ENCODE results near the gene RAPGEF2. TPM values are rescaled to one million over a fixed set of nuclear protein-coding genes. Genes with fewer than 3 reads are reported as not detected.

RAPGEF2 gene
- total and polyA plus RNA-seq, 2 of the 8 experiments (the other 6 are each of a cell fraction or from before 2014, with no cell fraction given), result 24.4 to 48.6 TPM

GRCh38 chr4:159206427-159206871, 103.6 kb downstream of the RAPGEF2 start (continued):
- TF ChIP-seq, protein P1, sequence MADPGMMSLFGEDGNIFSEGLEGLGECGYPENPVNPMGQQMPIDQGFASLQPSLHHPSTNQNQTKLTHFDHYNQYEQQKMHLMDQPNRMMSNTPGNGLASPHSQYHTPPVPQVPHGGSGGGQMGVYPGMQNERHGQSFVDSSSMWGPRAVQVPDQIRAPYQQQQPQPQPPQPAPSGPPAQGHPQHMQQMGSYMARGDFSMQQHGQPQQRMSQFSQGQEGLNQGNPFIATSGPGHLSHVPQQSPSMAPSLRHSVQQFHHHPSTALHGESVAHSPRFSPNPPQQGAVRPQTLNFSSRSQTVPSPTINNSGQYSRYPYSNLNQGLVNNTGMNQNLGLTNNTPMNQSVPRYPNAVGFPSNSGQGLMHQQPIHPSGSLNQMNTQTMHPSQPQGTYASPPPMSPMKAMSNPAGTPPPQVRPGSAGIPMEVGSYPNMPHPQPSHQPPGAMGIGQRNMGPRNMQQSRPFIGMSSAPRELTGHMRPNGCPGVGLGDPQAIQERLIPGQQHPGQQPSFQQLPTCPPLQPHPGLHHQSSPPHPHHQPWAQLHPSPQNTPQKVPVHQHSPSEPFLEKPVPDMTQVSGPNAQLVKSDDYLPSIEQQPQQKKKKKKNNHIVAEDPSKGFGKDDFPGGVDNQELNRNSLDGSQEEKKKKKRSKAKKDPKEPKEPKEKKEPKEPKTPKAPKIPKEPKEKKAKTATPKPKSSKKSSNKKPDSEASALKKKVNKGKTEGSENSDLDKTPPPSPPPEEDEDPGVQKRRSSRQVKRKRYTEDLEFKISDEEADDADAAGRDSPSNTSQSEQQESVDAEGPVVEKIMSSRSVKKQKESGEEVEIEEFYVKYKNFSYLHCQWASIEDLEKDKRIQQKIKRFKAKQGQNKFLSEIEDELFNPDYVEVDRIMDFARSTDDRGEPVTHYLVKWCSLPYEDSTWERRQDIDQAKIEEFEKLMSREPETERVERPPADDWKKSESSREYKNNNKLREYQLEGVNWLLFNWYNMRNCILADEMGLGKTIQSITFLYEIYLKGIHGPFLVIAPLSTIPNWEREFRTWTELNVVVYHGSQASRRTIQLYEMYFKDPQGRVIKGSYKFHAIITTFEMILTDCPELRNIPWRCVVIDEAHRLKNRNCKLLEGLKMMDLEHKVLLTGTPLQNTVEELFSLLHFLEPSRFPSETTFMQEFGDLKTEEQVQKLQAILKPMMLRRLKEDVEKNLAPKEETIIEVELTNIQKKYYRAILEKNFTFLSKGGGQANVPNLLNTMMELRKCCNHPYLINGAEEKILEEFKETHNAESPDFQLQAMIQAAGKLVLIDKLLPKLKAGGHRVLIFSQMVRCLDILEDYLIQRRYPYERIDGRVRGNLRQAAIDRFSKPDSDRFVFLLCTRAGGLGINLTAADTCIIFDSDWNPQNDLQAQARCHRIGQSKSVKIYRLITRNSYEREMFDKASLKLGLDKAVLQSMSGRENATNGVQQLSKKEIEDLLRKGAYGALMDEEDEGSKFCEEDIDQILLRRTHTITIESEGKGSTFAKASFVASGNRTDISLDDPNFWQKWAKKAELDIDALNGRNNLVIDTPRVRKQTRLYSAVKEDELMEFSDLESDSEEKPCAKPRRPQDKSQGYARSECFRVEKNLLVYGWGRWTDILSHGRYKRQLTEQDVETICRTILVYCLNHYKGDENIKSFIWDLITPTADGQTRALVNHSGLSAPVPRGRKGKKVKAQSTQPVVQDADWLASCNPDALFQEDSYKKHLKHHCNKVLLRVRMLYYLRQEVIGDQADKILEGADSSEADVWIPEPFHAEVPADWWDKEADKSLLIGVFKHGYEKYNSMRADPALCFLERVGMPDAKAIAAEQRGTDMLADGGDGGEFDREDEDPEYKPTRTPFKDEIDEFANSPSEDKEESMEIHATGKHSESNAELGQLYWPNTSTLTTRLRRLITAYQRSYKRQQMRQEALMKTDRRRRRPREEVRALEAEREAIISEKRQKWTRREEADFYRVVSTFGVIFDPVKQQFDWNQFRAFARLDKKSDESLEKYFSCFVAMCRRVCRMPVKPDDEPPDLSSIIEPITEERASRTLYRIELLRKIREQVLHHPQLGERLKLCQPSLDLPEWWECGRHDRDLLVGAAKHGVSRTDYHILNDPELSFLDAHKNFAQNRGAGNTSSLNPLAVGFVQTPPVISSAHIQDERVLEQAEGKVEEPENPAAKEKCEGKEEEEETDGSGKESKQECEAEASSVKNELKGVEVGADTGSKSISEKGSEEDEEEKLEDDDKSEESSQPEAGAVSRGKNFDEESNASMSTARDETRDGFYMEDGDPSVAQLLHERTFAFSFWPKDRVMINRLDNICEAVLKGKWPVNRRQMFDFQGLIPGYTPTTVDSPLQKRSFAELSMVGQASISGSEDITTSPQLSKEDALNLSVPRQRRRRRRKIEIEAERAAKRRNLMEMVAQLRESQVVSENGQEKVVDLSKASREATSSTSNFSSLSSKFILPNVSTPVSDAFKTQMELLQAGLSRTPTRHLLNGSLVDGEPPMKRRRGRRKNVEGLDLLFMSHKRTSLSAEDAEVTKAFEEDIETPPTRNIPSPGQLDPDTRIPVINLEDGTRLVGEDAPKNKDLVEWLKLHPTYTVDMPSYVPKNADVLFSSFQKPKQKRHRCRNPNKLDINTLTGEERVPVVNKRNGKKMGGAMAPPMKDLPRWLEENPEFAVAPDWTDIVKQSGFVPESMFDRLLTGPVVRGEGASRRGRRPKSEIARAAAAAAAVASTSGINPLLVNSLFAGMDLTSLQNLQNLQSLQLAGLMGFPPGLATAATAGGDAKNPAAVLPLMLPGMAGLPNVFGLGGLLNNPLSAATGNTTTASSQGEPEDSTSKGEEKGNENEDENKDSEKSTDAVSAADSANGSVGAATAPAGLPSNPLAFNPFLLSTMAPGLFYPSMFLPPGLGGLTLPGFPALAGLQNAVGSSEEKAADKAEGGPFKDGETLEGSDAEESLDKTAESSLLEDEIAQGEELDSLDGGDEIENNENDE (IDR thresholded peaks at IDR 0.05; ENCODE audit: insufficient replicate concordance, low read length), result no peak
- no peak for TF ChIP-seq SIRT6 (IDR thresholded peaks at IDR 0.05; ENCODE audit: low read length)
- TF ChIP-seq ZNF274 (IDR thresholded peaks at IDR 0.05; ENCODE audit: borderline replicate concordance, extremely low read depth, low read length), result no peak
- TF ChIP-seq E2F6 (IDR thresholded peaks at IDR 0.05), result no peak
- no peak for TF ChIP-seq JUND (IDR thresholded peaks at IDR 0.05; ENCODE audit: low read length)
- TF ChIP-seq CBX8 (IDR thresholded peaks at IDR 0.05; ENCODE audit: borderline replicate concordance, low read depth, low read length), result no peak
- TF ChIP-seq, protein P2, sequence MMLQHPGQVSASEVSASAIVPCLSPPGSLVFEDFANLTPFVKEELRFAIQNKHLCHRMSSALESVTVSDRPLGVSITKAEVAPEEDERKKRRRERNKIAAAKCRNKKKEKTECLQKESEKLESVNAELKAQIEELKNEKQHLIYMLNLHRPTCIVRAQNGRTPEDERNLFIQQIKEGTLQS (IDR thresholded peaks at IDR 0.05; ENCODE audit: insufficient read depth, low read depth, low read length), result no peak
- no peak for TF ChIP-seq TAF7 (optimal IDR thresholded peaks at IDR 0.05; ENCODE audit: borderline replicate concordance, low read depth, low read length)
- no peak for TF ChIP-seq HDAC2 (IDR thresholded peaks at IDR 0.05; ENCODE audit: borderline replicate concordance in 1 of 2, low read depth in 2 of 2, low read length in 2 of 2)
- no peak for TF ChIP-seq FOSL1 (IDR thresholded peaks at IDR 0.05; ENCODE audit: insufficient read depth, low read depth, low read length)

Measured in H1 (cell line).